HepG2 (cell line): Measurements from ENCODE around the gene BEST2. TPM values are rescaled to one million over a fixed set of nuclear protein-coding genes. Genes with fewer than 3 reads are reported as not detected.

Experiments used
- ASH2L ChIP-seq: fragments of 300-600, 200-600 bp; sonication (generic); IDR thresholded peaks from 2 replicates; pipeline ENCODE4 v1.7.0; 2017; ENCODE audit warnings: low read depth, mild to moderate bottlenecking, moderate library complexity, mixed read lengths, low read length; ENCODE audit not compliant: insufficient read length
- CC2D1A ChIP-seq: sonication (generic); formaldehyde crosslinking; IDR thresholded peaks from 2 replicates; pipeline ENCODE4 v1.8.1; 2023; ENCODE audit warnings: mild to moderate bottlenecking, missing genetic modification reagents
- HES4 ChIP-seq: sonication (generic); formaldehyde crosslinking; IDR thresholded peaks from 2 replicates; pipeline ENCODE4 v1.9.0; 2021; ENCODE audit warnings: mild to moderate bottlenecking, missing genetic modification reagents, borderline replicate concordance
- HNF4A ChIP-seq: sonication (generic); formaldehyde crosslinking; IDR thresholded peaks from 2 replicates; pipeline ENCODE4 v1.4.0; 2020; ENCODE audit warnings: missing genetic modification reagents
- MED8 ChIP-seq: sonication (generic); formaldehyde crosslinking; IDR thresholded peaks from 2 replicates; pipeline ENCODE4 v1.8.1; 2023; ENCODE audit warnings: mild to moderate bottlenecking, missing genetic modification reagents; ENCODE audit not compliant: insufficient replicate concordance
- NR2F2 ChIP-seq: IDR thresholded peaks from 2 replicates; pipeline ENCODE4 v1.6.1; 2012; ENCODE audit warnings: low read depth, inconsistent platforms, borderline replicate concordance
- RAD51 ChIP-seq: fragments of 450-650 bp; IDR thresholded peaks from 2 replicates; pipeline ENCODE4 v1.6.1; 2016; ENCODE audit warnings: borderline replicate concordance
- RFX3 ChIP-seq: IDR thresholded peaks from 2 replicates; pipeline ENCODE4 v1.6.1; 2016; ENCODE audit warnings: missing biosample characterization, missing genetic modification reagents
- SAFB2 ChIP-seq: sonication (generic); formaldehyde crosslinking; IDR thresholded peaks from 2 replicates; pipeline ENCODE4 v1.5.1; 2020; ENCODE audit warnings: missing genetic modification reagents, low read depth, mild to moderate bottlenecking, borderline replicate concordance
- SP4 ChIP-seq: sonication (generic); formaldehyde crosslinking; IDR thresholded peaks from 2 replicates; pipeline ENCODE4 v1.8.1; 2023; ENCODE audit warnings: mild to moderate bottlenecking, missing genetic modification reagents
- ZBTB20 ChIP-seq: sonication (generic); formaldehyde crosslinking; IDR thresholded peaks from 2 replicates; pipeline ENCODE4 v1.8.1; 2023; ENCODE audit warnings: missing genetic modification reagents, low read depth, mild to moderate bottlenecking, borderline replicate concordance
- ZIK1 ChIP-seq: sonication (generic); formaldehyde crosslinking; IDR thresholded peaks from 2 replicates; pipeline ENCODE4 v1.5.0; 2020; ENCODE audit warnings: mild to moderate bottlenecking, low read depth, missing genetic modification reagents, borderline replicate concordance
- ZNF160 ChIP-seq: sonication (generic); formaldehyde crosslinking; IDR thresholded peaks from 2 replicates; pipeline ENCODE4 v1.8.0; 2022; ENCODE audit warnings: mild to moderate bottlenecking, inconsistent platforms, missing genetic modification reagents
- ZNF383 ChIP-seq: sonication (generic); formaldehyde crosslinking; IDR thresholded peaks from 2 replicates; pipeline ENCODE4 v1.4.0; 2020; ENCODE audit warnings: missing genetic modification reagents, mild to moderate bottlenecking, borderline replicate concordance
- ZNF446 ChIP-seq: sonication (generic); formaldehyde crosslinking; IDR thresholded peaks from 2 replicates; pipeline ENCODE4 v1.5.0; 2020; ENCODE audit warnings: mild to moderate bottlenecking, missing genetic modification reagents
- polyA plus RNA-seq, 8 experiments: library from polyadenylated mRNA; depleted of rRNA in 3 of 8; stranded (reverse) in 7 of 8; unstranded in 1 of 8; fragments of >200 nt; fragmentation: Illumina TruSeq in 4 of 8; extraction: Trizol in 4 of 8; gene quantifications; 2 replicates each; pipeline versions ENCODE4 v1.2.1 to v1.2.3, GENCODE V29; 2011 to 2016; ENCODE audit warnings: low read depth in 4 of 8, missing spikeins in 1 of 8, mixed read lengths in 1 of 8; ENCODE audit not compliant: insufficient read depth in 1 of 8
- total RNA-seq, 5 experiments: library from RNA; depleted of rRNA; stranded (reverse); fragments of >200 nt; fragmentation: Illumina TruSeq; extraction: Trizol; gene quantifications; 2 replicates each; pipeline ENCODE4 v1.2.3, GENCODE V29; 2016; ENCODE audit warnings: low read depth in 1 of 5
- TF ChIP-seq, protein P1 (sequence below): sonication (generic); formaldehyde crosslinking; IDR thresholded peaks from 2 replicates; pipeline ENCODE4 v1.8.1; 2023; ENCODE audit warnings: mild to moderate bottlenecking, moderate library complexity, missing genetic modification reagents
- TF ChIP-seq, protein P2 (sequence below): sonication (generic); formaldehyde crosslinking; IDR thresholded peaks from 2 replicates; pipeline ENCODE4 v1.8.0; 2022; ENCODE audit warnings: mild to moderate bottlenecking, missing genetic modification reagents, borderline replicate concordance
- TF ChIP-seq, protein P3 (sequence below): sonication (generic); formaldehyde crosslinking; IDR thresholded peaks from 2 replicates; pipeline ENCODE4 v1.5.1; 2020; ENCODE audit warnings: mild to moderate bottlenecking, missing genetic modification reagents, borderline replicate concordance
- TF ChIP-seq, protein P4 (sequence below): sonication (generic); formaldehyde crosslinking; IDR thresholded peaks from 2 replicates; pipeline ENCODE4 v1.5.1; 2020; ENCODE audit warnings: missing genetic modification reagents, mild to moderate bottlenecking, borderline replicate concordance

Gene BEST2
- total and polyA plus RNA-seq, 2 of the 13 experiments (the other 11 are each of a cell fraction or from before 2014, with no cell fraction given): not detected

DNA sequence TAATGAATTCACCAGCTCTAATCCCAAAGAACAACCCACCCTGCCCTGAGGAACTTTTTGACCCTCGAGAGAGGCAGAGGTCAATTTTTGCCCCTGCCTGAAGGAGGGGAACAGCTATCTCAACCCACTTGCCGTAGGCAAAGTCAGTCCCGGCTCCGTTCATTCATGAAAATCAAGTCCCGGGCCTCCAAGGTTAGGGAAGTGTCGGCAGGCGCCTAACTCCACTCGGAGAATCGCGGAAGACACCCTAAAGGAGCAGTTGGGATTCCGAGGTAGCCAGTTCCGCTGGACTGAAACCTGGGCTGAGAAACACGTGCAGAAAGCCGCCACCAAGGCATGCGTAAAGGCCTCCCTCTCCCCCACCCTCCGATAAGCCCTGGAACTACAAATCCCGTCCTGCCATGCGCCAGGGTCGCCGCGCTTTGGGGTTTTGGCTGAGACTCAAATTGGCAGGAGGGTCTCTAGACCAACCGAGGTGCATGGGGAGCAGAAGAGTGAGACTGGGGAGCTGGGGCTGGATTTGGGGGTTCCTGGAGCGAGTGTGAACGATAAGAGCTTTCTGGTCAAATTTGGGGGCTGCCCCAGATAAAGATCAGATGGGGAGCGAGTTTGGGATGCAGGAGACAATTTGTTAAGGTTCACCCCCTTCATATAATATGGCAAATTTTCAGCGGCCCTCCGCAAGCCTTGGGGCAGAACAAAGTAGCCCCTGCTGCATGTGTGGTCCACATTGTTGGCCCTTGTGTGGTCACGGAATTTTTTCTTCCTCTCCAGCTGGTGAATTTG lies 27.8 kb upstream of the BEST2 start, which contains the start of gene TNPO2 (continued):
- TF ChIP-seq ZNF446 (CRISPR knock-in tag): no peak
- TF ChIP-seq, protein P1, sequence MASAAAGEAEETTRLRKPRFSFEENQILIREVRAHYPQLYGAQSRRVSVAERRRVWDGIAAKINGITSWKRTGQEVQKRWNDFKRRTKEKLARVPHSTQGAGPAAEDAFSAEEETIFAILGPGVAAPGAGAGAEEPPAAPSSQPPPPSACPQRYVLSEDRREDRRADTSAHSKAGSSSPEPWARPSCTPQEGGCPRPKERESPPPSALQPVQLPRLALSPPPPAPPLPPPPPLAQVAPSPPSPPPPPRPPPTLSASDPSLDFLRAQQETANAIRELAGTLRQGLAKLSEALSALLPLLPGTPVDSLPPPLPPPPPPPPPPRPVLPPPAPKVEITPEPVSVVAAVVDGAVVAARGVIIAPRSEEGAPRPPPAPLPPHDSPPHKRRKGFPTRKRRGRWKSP (CRISPR knock-in tag): no peak; the same call in 1 of the 2 replicates
- TF ChIP-seq, protein P2, sequence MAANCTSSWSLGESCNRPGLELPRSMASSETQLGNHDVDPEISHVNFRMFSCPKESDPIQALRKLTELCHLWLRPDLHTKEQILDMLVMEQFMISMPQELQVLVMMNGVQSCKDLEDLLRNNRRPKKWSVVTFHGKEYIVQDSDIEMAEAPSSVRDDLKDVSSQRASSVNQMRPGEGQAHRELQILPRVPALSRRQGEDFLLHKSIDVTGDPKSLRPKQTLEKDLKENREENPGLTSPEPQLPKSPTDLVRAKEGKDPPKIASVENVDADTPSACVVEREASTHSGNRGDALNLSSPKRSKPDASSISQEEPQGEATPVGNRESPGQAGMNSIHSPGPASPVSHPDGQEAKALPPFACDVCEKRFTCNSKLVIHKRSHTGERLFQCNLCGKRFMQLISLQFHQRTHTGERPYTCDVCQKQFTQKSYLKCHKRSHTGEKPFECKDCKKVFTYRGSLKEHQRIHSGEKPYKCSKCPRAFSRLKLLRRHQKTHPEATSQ (CRISPR knock-in tag): no peak
- no peak for TF ChIP-seq RFX3 (CRISPR knock-in tag)
- no peak for TF ChIP-seq SP4 (CRISPR knock-in tag)
- TF ChIP-seq MED8: no peak
- TF ChIP-seq ZNF160: no peak
- TF ChIP-seq, protein P3, sequence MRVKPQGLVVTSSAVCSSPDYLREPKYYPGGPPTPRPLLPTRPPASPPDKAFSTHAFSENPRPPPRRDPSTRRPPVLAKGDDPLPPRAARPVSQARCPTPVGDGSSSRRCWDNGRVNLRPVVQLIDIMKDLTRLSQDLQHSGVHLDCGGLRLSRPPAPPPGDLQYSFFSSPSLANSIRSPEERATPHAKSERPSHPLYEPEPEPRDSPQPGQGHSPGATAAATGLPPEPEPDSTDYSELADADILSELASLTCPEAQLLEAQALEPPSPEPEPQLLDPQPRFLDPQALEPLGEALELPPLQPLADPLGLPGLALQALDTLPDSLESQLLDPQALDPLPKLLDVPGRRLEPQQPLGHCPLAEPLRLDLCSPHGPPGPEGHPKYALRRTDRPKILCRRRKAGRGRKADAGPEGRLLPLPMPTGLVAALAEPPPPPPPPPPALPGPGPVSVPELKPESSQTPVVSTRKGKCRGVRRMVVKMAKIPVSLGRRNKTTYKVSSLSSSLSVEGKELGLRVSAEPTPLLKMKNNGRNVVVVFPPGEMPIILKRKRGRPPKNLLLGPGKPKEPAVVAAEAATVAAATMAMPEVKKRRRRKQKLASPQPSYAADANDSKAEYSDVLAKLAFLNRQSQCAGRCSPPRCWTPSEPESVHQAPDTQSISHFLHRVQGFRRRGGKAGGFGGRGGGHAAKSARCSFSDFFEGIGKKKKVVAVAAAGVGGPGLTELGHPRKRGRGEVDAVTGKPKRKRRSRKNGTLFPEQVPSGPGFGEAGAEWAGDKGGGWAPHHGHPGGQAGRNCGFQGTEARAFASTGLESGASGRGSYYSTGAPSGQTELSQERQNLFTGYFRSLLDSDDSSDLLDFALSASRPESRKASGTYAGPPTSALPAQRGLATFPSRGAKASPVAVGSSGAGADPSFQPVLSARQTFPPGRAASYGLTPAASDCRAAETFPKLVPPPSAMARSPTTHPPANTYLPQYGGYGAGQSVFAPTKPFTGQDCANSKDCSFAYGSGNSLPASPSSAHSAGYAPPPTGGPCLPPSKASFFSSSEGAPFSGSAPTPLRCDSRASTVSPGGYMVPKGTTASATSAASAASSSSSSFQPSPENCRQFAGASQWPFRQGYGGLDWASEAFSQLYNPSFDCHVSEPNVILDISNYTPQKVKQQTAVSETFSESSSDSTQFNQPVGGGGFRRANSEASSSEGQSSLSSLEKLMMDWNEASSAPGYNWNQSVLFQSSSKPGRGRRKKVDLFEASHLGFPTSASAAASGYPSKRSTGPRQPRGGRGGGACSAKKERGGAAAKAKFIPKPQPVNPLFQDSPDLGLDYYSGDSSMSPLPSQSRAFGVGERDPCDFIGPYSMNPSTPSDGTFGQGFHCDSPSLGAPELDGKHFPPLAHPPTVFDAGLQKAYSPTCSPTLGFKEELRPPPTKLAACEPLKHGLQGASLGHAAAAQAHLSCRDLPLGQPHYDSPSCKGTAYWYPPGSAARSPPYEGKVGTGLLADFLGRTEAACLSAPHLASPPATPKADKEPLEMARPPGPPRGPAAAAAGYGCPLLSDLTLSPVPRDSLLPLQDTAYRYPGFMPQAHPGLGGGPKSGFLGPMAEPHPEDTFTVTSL (CRISPR knock-in tag): no peak
- TF ChIP-seq NR2F2: no peak
- no peak for TF ChIP-seq ZIK1 (CRISPR knock-in tag)
- no peak for TF ChIP-seq HNF4A (CRISPR knock-in tag)
- peak; percentile 26 for TF ChIP-seq ASH2L
- TF ChIP-seq ZBTB20 (CRISPR knock-in tag): 0 out of 2 replicates have a peak, but pooled peaks have one; percentile 40
- TF ChIP-seq CC2D1A (CRISPR knock-in tag): no peak
- no peak for TF ChIP-seq RAD51
- TF ChIP-seq ZNF383: no peak
- no peak for TF ChIP-seq SAFB2 (CRISPR knock-in tag)
- TF ChIP-seq, protein P4, sequence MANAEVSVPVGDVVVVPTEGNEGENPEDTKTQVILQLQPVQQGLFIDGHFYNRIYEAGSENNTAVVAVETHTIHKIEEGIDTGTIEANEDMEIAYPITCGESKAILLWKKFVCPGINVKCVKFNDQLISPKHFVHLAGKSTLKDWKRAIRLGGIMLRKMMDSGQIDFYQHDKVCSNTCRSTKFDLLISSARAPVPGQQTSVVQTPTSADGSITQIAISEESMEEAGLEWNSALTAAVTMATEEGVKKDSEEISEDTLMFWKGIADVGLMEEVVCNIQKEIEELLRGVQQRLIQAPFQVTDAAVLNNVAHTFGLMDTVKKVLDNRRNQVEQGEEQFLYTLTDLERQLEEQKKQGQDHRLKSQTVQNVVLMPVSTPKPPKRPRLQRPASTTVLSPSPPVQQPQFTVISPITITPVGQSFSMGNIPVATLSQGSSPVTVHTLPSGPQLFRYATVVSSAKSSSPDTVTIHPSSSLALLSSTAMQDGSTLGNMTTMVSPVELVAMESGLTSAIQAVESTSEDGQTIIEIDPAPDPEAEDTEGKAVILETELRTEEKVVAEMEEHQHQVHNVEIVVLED (CRISPR knock-in tag): peak; percentile 55; the same call in 1 of the 2 replicates
- no peak for TF ChIP-seq HES4 (CRISPR knock-in tag)
